GM12873 (cell line): ENCODE measurements around the gene SUSD6.

Experiments
- TF ChIP-seq, protein P1 (sequence below): IDR thresholded peaks from 2 replicates; pipeline ENCODE4 v1.5.1; 2012; ENCODE audit warnings: low read depth, mild to moderate bottlenecking, moderate library complexity, low read length, control low read depth; ENCODE audit not compliant: insufficient read depth; ENCODE audit errors: missing control alignments

Gene SUSD6

DNA sequence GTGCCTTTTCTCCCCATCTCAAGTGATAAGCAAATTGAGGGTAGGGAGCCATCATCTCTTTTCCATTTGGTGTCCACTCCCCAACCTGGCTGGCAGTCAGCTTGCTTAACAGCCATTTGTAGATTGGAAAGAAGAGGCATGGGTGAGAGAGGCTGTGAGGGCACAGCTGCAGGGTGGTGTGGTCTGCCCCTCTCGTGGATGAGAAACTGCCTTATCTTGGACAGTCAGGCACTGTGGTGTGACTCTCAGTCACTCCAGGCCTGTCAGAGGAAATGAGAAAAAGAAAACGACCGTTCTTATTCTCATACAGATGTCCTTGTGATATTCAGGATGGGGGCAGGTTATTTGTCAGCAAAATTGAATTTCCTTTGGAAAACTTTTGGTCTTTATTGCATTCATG lies 90.5 kb downstream of the SUSD6 start:
- TF ChIP-seq, protein P1, sequence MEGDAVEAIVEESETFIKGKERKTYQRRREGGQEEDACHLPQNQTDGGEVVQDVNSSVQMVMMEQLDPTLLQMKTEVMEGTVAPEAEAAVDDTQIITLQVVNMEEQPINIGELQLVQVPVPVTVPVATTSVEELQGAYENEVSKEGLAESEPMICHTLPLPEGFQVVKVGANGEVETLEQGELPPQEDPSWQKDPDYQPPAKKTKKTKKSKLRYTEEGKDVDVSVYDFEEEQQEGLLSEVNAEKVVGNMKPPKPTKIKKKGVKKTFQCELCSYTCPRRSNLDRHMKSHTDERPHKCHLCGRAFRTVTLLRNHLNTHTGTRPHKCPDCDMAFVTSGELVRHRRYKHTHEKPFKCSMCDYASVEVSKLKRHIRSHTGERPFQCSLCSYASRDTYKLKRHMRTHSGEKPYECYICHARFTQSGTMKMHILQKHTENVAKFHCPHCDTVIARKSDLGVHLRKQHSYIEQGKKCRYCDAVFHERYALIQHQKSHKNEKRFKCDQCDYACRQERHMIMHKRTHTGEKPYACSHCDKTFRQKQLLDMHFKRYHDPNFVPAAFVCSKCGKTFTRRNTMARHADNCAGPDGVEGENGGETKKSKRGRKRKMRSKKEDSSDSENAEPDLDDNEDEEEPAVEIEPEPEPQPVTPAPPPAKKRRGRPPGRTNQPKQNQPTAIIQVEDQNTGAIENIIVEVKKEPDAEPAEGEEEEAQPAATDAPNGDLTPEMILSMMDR = no peak

DNA sequence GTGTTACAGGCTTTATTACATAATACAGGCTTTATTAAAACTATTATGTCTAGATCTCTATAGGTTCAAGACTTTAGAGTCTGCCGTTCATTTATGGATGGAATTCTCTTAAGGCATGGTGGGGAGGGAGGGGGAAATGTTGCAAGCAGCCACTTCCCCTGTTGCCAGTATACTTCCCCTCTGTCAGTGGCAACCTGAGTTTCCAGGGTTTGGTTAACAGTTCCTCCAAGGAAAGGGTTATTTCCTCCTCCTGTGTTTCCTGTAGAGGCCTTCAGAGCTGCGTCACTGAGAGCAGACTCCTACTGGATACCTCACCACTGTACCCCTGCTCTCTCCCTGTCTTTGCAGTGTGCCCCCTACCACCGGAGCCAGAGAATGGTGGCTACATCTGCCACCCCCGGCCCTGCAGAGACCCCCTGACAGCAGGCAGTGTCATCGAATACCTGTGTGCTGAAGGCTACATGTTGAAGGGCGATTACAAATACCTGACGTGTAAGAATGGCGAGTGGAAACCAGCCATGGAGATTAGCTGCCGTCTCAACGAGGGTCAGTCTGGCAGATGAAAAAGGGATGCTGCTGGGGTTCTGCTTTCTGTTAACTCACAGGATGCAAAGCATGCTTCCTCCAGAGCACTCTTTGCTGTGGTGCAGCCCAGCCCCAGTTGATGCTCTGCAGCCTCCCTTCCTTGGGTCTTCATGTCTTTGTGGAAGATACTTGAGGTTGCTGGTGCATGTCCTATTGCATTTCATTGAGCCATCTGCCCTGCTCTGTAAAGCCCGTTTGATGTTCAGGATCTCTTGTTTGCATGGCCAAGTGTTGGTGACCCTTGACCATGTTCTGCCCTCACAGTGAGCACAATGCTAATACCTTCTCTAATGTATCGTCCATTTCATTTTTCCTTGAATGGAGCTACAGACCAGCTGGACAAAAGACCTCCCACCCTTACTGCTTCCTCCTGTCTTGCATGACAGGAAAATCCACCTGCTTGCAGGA lies 91.9 kb downstream of the SUSD6 start:
- TF ChIP-seq, protein P1 = no peak

DNA sequence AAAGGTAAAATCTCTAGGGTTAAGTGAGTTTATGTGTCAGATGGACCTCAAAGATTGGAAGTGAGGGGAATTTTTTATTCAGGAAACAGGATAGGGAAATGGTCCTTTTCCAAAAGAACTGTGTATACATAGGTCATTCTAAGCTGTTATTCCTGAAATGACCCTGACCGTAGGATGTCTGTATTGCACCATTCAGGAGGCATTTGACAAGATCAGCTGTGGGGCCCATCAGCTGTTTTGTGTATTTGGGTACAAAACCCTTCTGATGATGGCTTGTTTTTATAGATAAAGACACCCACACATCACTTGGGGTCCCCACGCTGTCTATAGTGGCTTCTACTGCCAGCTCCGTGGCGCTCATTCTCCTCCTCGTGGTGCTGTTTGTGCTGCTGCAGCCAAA lies 92.9 kb downstream of the SUSD6 start:
- TF ChIP-seq, protein P1 = no peak

DNA sequence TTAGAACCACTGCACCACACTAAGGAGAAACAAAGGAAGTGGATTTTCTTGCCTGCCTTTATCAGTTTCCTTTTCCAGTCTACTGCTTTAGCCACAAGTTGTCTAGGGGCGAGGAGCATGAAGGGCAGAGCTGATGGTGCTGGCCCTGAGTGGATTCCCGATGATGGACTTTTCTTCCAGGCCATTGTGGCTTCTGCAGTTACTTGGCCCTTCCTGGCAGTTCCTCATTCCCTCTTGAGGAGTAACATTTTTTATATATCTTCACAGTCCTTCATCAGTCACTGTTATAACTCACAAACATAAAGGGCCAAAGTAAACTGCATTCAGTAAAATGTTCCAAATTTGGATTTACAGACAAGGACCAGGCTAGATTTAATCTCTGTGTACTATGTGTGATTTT lies 94.3 kb downstream of the SUSD6 start:
- TF ChIP-seq, protein P1 = no peak

DNA sequence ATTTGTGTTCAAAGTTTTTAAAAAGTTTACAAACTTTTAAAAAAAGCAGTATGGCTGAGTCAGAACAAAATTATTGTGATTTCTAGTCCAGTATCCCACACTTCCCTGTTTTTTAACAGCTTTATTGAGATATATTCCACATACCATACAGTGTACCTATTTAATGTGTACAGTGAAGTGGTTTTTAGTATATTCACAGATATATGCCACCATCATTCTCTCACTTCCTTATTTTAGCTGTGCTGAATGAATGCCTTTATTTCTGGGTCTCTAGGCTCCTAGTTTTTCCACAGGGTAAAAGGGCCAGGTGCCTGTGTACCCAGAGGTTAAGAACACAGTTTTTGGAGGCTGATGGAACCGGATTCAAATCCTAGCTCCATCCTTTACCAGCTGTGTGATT lies 96.7 kb downstream of the SUSD6 start:
- TF ChIP-seq, protein P1 = no peak

DNA sequence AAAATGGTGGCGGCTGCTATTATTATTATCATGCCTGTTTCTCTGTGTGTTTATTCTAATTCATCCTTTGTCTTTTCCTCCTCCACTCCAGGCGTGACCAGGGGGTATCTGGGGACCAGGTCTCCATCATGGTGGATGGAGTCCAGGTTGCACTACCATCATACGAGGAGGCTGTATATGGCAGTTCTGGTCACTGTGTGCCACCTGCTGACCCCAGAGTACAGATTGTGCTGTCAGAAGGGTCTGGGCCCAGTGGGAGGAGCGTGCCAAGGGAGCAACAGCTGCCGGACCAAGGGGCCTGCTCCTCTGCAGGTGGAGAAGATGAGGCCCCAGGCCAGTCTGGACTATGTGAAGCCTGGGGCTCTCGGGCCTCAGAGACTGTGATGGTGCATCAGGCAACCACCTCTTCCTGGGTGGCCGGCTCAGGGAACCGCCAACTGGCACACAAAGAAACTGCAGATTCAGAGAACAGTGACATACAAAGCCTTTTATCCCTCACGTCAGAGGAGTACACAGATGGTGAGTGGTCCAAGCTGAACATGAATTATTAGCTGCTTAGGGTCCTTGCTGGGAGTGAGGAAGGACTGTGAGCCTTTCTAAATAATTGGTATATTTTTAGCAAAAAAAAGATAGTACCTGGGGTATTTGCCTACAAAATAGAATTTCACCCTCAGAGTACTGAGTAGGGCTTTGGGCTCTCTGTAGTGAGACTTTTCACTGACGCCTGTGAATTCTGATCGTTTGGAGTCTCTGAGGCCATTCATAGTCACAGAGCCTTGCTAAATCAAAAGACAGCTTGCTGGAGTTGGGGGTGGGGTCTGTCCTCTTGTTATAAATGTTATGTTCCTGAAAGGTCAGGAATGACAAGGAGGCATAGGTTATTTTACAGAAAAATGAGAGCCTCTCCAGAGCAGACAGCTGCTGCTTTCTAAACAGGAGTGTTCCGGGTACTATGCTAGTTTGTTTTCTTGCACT lies 97.5 kb downstream of the SUSD6 start:
- TF ChIP-seq, protein P1 = peak; percentile 45

DNA sequence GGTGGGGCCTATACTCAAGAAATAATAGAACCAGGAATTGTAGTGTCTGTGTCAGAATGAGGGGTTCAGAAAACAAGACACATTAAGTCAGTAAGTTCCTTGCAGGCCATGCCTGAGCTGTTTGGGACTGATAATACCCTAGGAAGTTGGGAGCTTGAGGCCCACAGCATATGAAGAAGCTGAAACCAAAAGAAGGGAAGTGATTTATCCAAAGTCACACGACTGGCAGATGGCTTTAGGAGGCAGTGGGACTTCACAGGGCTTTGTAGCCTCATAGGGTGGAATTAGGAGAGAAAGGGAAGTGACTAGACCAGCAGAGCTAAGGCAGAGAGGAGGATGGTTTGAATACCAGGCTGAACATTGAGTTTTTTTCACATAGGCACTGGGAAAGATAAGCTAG lies 99.0 kb downstream of the SUSD6 start:
- TF ChIP-seq, protein P1 = no peak
